GM21737 (cell line): Measurements from ENCODE around the gene MAT1A.
"Not testable (repeated sequence)": the region's sequence is repeated elsewhere in the genome, so short reads cannot be mapped to it uniquely, and the experiment has no call there.

Experiments used
- ATAC-seq: cut with Tn5 transposase; IDR thresholded peaks from one replicate; pipeline ENCODE4 v1.9.1; 2021; ENCODE audit warnings: mild to moderate bottlenecking, moderate library complexity; ENCODE audit not compliant: unreplicated experiment

MAT1A gene

DNA sequence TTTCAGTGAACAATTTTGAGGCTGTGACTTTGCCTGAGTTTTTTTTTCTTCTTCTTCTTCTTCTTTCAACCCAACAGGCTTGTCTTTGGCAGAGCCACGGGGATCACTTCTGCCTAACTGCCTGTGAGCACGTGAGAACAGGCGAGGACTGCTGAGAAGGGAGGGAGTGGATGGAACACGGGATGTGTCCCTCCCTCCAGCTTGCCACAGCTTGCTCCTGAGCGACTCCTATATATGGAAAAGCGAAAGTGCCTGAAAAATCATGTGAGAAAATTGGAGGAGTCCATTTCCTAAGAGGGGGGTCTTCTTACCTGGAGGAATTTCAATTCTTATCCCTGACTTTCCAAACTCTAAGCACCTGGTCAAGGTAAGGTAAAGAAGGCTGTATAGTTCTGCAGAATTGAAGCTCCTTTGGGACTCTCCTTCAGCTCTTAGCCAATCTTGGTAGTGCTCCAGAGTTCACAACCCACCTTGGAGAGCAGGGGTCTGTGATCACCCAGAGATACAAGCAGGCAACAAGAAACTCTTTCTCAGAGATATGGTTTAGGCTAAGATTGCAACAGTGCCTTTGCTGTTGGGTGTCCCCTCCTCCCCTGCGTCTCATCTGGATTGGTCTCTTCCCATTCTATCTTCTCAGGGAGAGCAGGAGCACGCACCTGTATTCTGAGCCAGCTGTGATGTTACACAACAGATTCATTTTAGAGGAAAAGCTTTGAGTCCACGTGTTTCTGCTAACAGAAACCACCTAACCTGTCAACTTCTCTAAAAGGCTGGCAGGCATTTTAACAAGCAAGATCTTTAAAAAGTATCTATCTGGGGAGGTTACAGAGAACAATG, at the start of gene MAT1A:
TSS of gene MAT1A (minus strand) at position 208 of the 837 bp plus-strand sequence. CDS start 235 bp downstream, outside the sequence.
- no peak for ATAC-seq

DNA sequence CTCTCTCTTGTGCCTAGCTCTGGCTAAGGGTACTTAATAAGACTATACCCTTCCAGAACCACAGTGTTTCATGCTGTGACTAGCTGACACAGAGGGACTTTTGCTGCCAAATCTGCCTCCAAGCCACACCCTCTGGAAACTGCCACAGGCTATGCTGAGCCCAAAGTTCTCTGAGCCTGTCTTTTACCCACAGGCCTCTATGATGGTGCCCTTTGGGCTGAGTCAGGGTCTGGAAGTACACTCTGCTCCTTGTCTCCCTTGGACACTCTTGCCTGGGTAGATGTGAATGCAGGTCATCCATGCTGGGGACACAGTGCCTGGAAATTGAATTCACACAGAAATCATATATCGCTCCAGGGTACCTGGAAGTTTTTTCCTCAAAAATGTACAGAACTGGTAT, 44.5 kb upstream of the MAT1A start:
- ATAC-seq, result no peak

DNA sequence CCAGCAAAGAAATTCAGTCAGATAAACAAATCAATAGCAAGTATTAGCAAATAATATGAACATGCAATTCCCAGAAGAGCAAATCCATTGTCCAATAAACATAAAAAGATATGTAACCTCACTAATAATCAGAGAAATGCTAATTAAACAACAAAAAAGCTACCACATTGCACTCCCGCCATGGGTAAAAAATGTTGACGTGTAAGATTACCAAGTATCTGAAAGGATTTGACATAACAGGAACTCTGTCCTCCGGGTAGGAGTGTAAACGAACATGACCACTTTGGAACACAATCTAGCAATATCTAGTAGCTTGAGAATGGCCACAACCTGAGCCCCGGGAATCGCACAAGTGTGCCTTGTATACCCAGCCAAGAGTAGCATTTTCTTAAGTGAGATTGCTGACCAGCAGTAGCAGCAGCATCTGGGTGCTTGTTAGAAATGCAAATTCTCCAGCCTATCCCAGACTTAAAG, 35.5 kb upstream of the MAT1A start:
- ATAC-seq, result no peak

DNA sequence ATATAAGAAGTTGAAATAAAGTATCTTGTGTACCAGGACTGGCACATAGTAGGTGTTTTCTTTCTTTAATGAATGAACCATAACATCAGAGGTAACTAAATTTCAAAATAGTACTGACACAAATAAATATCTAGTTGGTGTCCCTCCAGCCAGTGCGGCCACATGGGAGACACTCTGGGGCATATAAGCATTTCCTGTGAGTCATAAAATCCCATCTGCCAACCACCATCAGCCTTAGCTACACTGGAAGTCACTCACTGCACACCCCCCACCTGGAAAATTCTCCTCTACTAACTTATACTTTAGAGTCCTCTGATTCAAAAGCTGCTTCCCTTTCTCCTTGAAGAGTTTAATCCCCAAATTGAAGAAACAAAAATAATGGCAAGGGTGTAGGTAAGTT, 34.6 kb upstream of the MAT1A start:
- no peak for ATAC-seq

DNA sequence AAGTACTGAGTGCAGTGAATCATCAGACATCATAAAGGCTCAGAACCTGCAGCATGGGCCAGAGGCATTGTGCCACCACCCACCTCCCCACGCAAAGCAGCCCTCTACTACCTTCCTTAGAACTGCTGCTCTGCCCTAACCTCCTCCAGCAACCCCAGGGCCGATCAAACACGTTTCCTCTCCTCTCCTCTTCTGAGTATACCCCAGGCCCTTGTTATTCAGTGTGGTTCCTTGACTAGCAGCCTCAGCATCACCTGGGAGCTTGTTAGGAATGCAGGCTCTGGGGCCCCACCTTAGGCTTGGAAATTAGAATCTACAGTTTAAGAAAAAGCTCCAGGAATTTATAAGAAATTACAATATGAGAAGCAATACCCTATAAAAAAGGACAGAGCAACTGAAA, 33.9 kb upstream of the MAT1A start:
- ATAC-seq, result no peak

DNA sequence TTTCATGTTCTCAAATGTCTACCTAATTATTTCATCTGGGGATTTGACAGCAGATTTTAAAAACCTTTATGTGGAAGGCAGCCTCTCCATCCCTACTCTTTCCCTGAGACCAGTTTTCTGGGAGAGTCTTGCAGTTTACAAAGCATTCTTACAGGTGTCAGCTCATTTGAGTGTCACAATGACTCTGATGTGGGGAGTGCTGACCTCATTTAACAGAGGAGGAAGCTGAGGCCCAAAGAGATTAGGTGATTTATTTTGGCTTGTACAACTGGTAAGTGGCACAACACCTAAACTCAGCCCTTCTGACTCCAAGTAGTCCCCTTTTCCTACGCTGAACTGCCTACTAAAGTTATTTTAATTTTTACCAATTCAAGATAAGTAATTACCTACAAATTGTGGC, 33.3 kb upstream of the MAT1A start:
- no peak for ATAC-seq

DNA sequence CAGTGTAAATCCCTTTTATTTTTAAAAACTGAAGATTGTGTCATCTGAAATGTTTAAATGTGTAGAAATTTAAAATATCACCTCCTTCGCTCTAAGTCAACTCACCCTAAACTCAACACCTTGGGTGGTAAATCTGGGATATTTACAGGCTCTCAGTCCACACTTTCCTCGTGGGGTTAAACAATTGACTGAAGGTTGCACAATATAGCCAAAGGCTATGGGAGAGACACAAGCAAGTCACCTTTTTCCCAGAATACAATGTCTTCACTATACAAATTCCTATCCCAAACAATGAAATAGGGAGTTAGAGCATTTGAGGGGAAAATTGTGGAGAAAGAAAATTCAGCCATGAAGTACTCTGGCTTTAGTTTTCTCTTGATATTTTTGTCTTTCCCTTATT, 32.7 kb upstream of the MAT1A start:
- no peak for ATAC-seq

DNA sequence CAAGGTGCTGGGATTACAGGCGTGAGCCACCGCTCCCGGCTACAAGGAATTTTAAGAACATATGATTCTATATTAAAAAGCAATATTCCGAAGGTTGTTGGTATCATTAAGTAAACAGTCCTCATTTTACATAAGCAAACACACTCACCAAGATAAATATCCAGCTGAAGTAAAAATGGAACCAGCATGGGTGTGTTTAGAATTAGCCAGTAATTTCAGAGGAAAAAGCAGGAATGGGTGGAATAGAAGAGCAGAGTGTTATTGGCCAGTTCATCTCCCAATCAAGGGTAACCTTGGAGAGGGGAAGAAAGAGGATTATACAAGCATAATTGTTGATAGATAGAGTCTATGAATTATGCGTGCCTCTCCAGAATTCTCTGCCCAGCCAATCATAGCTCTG, 31.7 kb upstream of the MAT1A start:
- ATAC-seq, result no peak

DNA sequence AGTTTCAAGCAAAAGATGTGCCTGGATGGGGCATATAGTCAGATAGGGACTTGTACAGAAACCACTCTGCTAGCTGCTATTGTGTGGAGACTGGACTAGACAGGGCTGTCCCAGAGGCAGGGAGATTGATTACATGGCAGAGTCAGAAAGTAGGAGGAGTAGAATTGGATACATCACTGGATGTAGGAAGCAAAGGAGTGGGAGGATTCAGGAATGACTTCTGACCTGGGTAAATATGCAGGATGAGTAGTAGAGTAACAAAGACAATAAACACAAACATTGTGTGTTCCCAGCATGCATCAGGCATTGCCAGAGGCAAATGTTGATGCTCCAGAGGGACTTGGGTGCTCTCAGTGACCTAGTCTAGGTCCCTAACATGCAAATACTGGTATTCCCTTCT, 30.9 kb upstream of the MAT1A start:
- no peak for ATAC-seq

DNA sequence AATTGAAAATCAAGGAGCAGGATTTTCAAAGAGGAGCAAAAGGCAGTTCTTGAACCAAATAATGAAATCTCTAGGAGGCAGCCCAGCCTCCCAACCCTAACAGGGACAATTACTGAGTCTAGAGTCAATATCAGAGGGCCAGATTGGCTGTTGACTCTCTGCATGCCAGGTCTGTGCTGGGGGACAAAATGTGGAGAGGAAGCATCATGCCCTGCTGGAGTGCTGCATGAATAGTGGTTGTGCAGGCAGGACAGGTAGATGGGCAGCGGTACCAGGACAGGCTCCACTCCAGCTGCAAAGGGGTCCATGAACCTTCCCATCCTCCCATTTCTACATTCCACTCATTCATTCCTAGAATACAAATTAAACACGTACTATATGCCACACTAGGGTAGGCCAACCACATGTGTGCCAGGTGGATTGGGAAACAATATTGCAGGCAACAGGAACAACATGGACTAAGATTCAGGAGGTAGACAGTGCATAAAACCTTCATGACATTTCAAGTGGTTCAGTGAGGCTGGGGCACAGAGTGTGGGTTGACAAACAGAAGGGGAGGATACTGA, 30.4 kb upstream of the MAT1A start:
- ATAC-seq, result no peak

DNA sequence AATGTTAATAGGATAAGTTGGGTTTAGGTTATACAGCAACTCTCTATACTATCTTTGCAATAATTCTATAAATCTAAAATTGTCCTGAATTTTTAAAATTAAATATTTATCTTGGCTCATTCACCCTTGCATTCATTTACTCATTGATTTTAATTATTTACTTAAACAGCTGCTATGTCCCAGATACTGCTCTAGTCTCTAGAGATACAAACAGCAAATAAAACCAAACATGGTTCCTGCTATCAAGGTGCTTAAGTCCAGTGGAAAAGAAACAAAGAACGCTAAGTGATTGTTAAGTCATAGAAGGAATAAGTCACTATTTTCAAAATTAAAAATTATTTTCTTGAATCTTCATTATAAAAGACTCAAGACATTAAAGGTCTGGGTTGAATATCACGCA, 29.9 kb upstream of the MAT1A start:
- no peak for ATAC-seq

DNA sequence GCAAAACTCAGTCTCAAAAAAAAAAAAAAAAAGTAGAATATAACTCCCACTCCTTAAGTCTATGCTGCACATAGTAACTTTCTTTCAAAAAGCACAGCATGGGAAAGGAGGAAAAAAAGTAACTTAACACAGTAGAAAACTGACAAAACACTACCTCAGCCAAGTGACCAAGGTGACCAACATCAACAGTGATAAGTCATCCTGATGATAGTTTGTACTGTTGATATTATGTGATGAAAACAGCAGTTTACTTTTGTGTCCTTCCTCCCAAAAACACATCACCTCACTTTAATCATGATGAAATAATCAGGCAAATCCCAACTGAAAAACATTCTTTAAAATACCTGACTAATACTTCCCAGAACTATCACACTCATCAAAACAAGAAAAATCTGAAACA, 29.3 kb upstream of the MAT1A start:
- ATAC-seq, result no peak

DNA sequence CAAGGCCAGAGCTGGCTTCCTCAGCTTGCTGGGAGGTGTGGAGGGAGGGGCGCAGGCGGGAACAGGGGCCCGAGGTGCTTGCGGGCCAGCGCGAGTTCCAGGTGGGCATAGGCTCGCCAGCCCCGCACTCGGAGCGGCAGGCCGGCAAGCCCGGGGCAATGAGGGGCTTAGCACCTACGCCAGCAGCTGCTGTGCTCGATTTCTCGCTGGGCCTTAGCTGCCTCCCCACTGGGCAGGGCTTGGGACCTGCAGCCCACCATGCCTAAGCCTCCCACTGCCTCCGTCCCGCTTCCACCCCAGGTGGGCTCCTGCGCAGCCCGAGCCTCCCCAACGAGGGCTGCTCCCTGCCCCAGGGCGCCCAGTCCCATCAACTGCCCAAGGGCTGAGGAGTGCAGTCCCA, 25.9 kb upstream of the MAT1A start:
- no peak for ATAC-seq

DNA sequence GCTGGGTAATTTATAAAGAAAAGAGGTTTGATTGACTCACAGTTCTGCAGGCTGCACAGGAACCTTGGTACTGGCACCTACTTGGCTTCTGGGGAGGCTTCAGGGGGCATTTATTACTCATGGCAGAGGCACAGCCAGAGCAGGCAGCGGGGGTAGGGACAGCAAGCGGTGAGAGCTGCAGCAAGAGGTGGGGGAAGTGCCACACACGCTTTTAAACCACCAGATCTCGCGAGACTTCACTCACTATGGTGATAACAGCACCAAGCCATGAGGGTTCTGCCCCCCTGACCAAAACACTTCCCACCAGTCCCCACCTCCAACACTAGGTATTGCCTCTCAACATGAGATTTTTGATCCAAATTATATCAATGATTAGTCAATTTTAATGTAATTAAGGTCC, 24.1 kb upstream of the MAT1A start:
- ATAC-seq, result no peak

DNA sequence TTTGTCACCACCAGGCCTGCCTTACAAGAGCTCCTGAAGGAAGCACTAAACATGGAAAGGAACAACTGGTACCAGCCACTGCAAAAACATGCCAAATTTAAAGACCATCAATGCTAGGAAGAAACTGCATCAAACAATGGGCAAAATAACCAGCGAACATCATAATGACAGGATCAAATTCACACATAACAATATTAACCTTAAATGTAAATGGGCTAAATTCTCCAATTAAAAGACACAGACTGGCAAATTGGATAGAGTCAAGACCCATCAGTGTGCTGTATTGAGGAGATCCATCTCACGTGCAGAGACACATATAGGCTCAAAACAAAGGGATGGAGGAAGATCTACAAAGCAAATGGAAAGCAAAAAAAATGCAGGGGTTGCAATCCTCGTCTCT, 16.5 kb upstream of the MAT1A start:
- not testable (repeated sequence) for ATAC-seq

DNA sequence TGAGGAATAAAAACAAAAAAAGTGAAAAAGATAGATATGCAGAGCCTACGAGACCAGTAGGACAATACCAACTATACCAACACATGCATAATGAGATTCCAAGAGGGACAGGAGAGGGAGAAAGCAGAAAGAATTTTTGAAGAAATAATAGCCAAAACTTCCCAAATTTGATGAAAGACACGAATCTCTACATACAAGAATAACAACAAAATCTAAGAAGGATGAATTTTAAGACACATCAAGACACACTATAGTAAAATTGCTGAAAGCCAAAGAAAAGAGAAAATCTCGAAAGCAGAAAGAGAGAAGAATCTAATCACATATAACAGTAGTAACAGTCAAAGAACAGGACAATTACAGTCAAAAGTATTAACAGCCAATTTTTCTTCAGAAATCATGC, 7.5 kb upstream of the MAT1A start:
- ATAC-seq, result no peak

DNA sequence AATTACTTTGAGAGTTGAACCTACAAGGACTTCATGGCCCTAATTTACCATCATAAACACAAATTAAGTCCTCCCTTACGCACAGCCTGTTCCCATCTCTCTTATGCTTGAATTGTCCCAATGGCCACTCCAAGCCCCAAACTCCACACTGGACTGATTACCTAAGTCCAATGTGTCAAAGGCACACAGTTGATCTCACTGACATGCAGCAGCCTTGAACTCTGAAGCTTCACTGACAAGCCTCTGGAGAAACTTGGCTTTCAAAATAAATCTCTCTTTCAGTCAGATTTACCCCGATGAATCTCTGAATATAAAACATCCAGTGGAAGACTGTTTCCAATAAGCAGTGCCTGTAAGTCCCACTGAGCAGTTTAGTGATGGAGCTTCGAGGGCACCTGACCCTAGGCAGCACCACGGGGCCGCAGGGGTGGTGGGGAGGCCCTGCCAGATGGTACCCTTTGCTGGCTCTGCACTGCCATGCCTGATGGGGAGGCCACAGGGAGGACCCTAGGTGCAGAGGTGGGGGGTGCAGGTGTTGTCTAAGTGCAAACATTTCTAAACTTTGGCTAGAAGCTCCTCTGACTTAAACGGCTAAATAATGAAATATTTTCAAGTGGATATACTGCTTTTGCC, 3.3 kb upstream of the MAT1A start:
- ATAC-seq, result no peak

DNA sequence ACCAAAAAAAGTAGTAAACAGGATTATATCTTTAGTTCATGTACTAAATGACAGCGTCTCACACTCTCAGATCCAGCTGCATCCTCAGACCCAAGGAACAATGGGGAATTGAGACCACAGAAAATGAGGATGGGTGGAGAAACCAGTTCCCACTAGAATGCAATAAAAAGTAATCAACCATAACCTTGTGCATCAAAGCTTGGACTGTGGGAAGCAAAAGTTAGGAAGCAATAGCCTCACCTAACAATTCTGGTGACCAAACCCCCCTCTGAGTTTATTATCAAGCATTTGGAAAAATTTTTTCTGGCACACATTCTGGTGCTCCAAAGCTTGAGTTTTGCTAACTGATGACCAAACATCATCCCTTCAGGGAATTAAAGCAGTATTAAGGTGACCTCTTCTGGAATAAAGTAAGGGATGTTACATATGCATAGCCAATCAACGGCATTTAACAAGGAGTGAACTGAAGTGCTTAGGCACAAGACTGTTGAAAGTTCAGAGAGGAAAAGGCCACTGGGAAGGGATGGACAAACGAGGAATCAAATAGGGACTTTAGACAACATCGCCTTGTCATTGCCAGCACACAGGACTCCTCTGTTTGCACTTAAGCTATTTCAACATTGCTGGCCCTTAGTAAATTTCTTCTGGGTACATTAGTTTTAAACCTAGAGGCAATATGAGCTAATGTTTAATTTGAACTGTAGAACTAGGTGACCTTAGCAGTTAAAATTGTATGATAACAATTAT, 1.2 kb upstream of the MAT1A start:
- ATAC-seq, result no peak

DNA sequence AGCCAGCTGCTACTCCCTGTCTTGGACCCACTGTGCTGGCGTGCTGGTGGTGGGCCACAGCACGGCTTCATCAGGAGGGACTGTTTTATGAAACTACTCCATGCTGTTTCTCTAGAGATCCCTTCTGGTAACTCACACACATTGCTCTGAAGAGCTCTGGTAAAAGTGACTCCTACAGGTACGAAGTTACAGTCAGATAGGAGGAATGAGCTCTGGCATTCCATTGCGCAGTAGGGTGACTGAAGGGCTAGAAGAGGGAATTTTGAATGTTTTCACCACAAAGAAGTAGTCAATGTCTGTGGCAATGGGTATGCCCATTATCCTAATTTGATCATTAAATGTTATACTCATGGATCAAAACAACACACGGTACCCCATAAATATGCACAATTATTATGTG, 609 bp downstream of the MAT1A start:
- ATAC-seq, result no peak

DNA sequence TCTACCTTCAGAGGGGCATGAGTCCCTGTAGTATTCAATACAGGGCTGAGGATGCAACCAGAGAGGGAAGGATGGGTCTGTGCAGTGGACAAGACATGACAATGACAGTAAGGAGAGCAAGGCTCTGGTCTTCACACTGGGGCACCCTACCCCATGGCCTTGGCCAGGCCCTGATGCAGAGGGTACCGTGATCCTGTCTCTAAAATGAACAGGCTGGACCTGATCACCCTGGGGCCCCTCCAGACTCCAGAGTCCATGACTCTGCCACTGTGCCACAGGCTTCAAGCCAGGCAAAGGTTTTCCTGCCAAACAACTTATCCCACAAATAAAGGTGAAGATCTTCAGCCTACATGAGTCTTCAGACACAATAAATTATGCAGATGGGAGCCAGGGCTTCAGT, 4.9 kb downstream of the MAT1A start:
- no peak for ATAC-seq

DNA sequence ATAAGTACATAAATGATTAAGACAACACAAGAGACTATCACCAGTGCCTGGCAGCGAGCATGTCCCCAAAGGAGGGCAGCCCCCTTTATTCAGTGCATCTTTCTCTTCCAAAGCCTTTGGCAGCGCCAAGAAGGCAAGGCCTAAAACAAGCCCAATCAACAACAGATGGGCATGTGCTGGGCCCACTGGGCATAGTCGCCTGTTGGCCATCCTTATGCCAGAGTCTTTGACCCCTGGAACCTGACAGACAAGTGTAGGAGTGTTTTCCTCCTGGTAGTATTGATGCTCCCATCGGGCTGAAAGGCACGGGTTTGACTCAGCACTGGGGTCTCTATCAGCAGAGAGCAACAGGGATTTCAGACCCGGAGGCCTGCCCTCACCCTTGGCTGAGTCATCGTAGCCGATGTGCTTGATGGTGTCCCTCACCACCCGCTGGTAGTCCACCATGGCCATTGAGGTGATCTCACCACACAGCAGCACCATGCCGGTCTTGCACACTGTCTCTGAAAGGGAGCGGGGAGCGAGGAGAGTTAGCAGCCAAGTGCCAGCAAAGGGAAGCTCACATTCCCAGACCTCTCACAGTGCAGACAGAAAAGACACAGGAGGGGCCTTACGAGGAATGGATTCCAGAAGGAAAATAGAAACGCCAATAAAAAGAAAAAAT, 5.8 kb downstream of the MAT1A start:
- ATAC-seq, result no peak
